SK-N-SH treated with all-trans-retinoic acid at 6 μM for 48 hours (cell line): Measurements from ENCODE around the gene LSAMP.

Experiments
- ESRRG ChIP-seq: fragments of 250-450 bp; sonication (Bioruptor Pico); IDR thresholded peaks from 2 replicates; pipeline ENCODE4 v1.6.1; 2021; ENCODE audit warnings: mild to moderate bottlenecking
- PPARA ChIP-seq: fragments of 250-450 bp; sonication (Bioruptor Pico); IDR thresholded peaks from 2 replicates; pipeline ENCODE4 v1.5.0; 2020; ENCODE audit warnings: mild to moderate bottlenecking, borderline replicate concordance
- SNAI2 ChIP-seq: fragments of 250-450 bp; sonication (Bioruptor Pico); IDR thresholded peaks from 2 replicates; pipeline ENCODE4 v1.5.0; 2020; ENCODE audit warnings: mild to moderate bottlenecking, moderate library complexity
- ZC3H10 ChIP-seq: fragments of 250-450 bp; sonication (Bioruptor Pico); IDR thresholded peaks from 2 replicates; pipeline ENCODE4 v1.5.1; 2021; ENCODE audit warnings: mild to moderate bottlenecking, moderate library complexity
- ZFP30 ChIP-seq: fragments of 450-650 bp; formaldehyde crosslinking; IDR thresholded peaks from 2 replicates; pipeline ENCODE4 v1.5.0; 2022; ENCODE audit warnings: mild to moderate bottlenecking, moderate library complexity
- TF ChIP-seq, protein P1 (sequence below): fragments of 250-450 bp; sonication (Bioruptor Pico); IDR thresholded peaks from 2 replicates; pipeline ENCODE4 v1.8.0; 2020; ENCODE audit warnings: mild to moderate bottlenecking, moderate library complexity, borderline replicate concordance
- TF ChIP-seq, protein P2 (sequence below): fragments of 250-450 bp; sonication (Bioruptor Pico); IDR thresholded peaks from 2 replicates; pipeline ENCODE4 v1.5.0; 2020; ENCODE audit warnings: mild to moderate bottlenecking, moderate library complexity
- TF ChIP-seq, protein P3 (sequence below): fragments of 250-450 bp; sonication (Bioruptor Pico); IDR thresholded peaks from 2 replicates; pipeline ENCODE4 v1.8.0; 2021; ENCODE audit warnings: low read depth, mild to moderate bottlenecking, moderate library complexity, borderline replicate concordance
- TF ChIP-seq, protein P4 (sequence below): fragments of 250-450 bp; sonication (Bioruptor Pico); IDR thresholded peaks from 2 replicates; pipeline ENCODE4 v1.5.1; 2021; ENCODE audit warnings: mild to moderate bottlenecking, moderate library complexity

DNA sequence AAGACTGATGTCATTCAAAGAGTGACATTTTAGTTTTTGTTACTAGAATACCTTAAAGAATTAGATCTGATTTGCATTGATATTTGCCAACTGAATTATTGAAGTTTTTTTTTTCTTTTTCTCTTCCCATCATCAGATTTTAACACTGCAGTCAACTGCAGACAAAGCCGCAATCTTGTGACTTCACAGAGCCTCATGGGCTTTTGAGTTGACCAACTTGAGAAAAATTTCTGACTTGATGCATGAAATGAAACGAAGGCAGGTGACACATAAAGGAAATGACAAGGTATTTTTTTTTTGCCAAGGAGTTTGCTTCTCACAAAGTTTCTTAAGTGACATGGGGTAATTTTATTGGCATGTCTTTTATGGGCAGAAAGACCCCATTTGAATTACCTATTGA lies 438.3 kb downstream of the LSAMP start:
- TF ChIP-seq, protein P1, sequence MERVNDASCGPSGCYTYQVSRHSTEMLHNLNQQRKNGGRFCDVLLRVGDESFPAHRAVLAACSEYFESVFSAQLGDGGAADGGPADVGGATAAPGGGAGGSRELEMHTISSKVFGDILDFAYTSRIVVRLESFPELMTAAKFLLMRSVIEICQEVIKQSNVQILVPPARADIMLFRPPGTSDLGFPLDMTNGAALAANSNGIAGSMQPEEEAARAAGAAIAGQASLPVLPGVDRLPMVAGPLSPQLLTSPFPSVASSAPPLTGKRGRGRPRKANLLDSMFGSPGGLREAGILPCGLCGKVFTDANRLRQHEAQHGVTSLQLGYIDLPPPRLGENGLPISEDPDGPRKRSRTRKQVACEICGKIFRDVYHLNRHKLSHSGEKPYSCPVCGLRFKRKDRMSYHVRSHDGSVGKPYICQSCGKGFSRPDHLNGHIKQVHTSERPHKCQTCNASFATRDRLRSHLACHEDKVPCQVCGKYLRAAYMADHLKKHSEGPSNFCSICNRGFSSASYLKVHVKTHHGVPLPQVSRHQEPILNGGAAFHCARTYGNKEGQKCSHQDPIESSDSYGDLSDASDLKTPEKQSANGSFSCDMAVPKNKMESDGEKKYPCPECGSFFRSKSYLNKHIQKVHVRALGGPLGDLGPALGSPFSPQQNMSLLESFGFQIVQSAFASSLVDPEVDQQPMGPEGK: no peak
- TF ChIP-seq ZC3H10 (CRISPR knock-in tag) (no peak), ZFP30 (no peak), SNAI2 (CRISPR knock-in tag) (no peak), ESRRG (CRISPR knock-in tag) (no peak), PPARA (CRISPR knock-in tag) (no peak)
- TF ChIP-seq, protein P2, sequence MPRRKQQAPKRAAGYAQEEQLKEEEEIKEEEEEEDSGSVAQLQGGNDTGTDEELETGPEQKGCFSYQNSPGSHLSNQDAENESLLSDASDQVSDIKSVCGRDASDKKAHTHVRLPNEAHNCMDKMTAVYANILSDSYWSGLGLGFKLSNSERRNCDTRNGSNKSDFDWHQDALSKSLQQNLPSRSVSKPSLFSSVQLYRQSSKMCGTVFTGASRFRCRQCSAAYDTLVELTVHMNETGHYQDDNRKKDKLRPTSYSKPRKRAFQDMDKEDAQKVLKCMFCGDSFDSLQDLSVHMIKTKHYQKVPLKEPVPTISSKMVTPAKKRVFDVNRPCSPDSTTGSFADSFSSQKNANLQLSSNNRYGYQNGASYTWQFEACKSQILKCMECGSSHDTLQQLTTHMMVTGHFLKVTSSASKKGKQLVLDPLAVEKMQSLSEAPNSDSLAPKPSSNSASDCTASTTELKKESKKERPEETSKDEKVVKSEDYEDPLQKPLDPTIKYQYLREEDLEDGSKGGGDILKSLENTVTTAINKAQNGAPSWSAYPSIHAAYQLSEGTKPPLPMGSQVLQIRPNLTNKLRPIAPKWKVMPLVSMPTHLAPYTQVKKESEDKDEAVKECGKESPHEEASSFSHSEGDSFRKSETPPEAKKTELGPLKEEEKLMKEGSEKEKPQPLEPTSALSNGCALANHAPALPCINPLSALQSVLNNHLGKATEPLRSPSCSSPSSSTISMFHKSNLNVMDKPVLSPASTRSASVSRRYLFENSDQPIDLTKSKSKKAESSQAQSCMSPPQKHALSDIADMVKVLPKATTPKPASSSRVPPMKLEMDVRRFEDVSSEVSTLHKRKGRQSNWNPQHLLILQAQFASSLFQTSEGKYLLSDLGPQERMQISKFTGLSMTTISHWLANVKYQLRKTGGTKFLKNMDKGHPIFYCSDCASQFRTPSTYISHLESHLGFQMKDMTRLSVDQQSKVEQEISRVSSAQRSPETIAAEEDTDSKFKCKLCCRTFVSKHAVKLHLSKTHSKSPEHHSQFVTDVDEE (CRISPR knock-in tag): no peak
- TF ChIP-seq, protein P3, sequence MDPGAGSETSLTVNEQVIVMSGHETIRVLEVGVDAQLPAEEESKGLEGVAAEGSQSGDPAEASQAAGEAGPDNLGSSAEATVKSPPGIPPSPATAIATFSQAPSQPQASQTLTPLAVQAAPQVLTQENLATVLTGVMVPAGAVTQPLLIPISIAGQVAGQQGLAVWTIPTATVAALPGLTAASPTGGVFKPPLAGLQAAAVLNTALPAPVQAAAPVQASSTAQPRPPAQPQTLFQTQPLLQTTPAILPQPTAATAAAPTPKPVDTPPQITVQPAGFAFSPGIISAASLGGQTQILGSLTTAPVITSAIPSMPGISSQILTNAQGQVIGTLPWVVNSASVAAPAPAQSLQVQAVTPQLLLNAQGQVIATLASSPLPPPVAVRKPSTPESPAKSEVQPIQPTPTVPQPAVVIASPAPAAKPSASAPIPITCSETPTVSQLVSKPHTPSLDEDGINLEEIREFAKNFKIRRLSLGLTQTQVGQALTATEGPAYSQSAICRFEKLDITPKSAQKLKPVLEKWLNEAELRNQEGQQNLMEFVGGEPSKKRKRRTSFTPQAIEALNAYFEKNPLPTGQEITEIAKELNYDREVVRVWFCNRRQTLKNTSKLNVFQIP: no peak
- TF ChIP-seq, protein P4, sequence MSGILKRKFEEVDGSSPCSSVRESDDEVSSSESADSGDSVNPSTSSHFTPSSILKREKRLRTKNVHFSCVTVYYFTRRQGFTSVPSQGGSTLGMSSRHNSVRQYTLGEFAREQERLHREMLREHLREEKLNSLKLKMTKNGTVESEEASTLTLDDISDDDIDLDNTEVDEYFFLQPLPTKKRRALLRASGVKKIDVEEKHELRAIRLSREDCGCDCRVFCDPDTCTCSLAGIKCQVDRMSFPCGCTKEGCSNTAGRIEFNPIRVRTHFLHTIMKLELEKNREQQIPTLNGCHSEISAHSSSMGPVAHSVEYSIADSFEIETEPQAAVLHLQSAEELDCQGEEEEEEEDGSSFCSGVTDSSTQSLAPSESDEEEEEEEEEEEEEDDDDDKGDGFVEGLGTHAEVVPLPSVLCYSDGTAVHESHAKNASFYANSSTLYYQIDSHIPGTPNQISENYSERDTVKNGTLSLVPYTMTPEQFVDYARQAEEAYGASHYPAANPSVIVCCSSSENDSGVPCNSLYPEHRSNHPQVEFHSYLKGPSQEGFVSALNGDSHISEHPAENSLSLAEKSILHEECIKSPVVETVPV (CRISPR knock-in tag): no peak
